Pons (tissue), 1 donor: ENCODE data around the gene IKZF4.
A peak's percentile ranks its signal among the peaks of the same experiment; 100 is the strongest.
"Not testable (repeated sequence)": the region's sequence is repeated elsewhere in the genome, so short reads cannot be mapped to it uniquely, and the experiment has no call there.

ENCODE experiments used
- DNase-seq: peaks from one replicate; pipeline ENCODE4 v3.0.0-alpha.2; 2016; ENCODE audit warnings: low spot score

IKZF4 gene

GRCh38 chr12:56020423-56021184, at the start of gene IKZF4:
IKZF4 (plus strand) TSS chr12:56021043; CDS start chr12:56021494, 451 bp downstream.
- DNase-seq: peak; percentile 42

DNA sequence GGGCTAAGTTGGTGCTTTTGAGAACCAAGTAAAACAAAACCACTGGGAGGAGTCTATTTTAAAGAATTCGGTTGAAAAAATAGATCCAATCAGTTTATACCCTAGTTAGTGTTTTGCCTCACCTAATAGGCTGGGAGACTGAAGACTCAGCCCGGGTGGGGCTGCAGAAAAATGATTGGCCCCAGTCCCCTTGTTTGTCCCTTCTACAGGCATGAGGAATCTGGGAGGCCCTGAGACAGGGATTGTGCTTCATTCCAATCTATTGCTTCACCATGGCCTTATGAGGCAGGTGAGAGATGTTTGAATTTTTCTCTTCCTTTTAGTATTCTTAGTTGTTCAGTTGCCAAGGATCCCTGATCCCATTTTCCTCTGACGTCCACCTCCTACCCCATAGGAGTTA, 48.8 kb upstream of the IKZF4 start:
- DNase-seq: peak; percentile 22

GRCh38 chr12:55972456-55972855, 48.4 kb upstream of the IKZF4 start:
- no peak for DNase-seq

- no peak for DNase-seq
Measured at GRCh38 chr12:55972911-55973598, 47.8 kb upstream of the IKZF4 start.

- peak; percentile 100 for DNase-seq
Measured at GRCh38 chr12:55973599-55974307, 47.1 kb upstream of the IKZF4 start, which contains the start of gene RAB5B. RAB5B (plus strand) TSS chr12:55974078; CDS start chr12:55986961, 12,883 bp downstream.

GRCh38 chr12:55974308-55974730, 46.5 kb upstream of the IKZF4 start:
- DNase-seq: peak; percentile 34

- no peak for DNase-seq
Measured at GRCh38 chr12:55978393-55978792, 42.5 kb upstream of the IKZF4 start.

DNA sequence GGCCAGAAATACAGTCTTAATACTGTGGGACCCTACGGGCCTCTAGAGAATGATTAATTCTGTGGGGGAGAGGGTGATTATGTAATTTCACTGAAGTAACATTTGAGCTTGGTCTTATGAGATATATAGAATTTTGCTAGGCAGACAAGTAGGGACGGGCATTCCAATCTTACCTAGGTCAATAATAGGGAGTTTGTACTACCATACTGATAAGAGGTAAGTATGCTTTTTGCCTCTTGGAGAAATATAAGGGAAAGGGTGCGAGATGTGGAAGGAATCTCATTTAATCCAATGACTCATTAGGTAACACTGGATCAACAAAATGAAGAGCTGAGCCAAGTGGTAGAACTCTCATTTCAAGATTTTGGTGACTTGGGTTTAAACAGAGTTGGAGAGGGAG, 41.8 kb upstream of the IKZF4 start:
- DNase-seq: no peak

DNA sequence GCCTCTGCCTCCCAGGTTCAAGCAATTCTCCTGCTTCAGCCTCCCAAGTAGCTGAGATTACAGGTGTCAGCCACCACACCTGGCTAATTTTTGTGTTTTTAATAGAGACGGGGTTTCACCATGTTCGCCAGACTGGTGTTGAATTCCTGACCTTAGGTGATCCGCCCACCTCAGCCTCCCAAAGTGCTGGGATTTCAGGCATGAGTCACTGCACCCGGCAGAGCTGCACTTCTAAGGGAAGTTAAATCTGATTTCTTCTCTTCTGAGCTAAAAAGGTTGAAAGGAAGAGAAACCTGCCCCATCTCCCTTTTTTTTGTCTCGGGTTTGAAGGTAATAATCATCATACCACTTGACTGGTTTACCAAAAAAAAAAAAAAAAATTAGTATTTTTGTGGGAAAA, 39.0 kb upstream of the IKZF4 start:
- not testable (repeated sequence) for DNase-seq

GRCh38 chr12:55982319-55982936, 38.4 kb upstream of the IKZF4 start:
- DNase-seq: no peak

DNA sequence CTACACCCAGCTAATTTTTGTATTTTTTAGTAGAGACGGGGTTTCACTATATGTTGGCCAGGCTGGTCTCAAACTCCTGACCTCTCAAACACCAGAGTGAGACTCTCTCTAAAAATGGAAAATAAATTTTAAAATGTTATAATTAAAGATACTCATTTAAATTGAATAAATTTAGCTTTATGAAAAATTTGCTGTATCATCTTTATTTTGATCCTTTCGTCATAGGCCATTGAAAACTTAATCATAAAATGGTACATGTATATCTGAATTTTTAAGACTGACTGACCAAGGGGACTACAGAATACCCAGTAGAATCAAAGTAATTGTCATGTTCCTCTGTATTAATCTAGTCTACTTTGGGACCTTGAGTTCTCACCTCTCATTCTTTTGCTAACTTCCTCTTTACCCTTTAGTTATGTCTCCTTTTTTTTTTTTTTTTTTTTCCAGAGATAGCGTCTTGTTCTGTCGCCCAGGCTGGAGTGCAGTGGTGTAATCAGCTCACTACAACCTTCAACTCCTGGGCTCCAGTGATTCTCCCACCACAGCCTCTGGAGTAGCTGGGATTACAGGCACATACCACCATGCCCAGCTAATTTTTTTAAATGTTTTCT, 37.5 kb upstream of the IKZF4 start:
- no peak for DNase-seq

DNA sequence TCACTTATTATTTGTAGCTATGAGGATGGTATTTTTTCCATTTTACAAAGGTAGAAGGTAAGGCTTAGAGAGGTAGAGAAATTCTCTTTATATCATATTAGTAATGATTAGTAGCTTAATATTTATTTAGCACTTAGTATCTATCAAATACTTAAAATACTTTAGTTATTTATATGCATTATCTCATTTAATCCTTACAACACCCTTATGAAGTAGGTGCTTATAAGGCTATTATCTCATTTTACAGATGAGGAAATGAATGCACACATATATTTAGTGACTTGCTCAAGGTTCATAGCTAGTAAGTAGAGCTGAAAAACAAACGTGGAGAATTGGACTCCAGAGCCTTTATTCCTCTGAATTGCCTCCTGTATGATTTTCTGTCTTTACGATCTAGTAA, 36.0 kb upstream of the IKZF4 start:
- DNase-seq: no peak

DNA sequence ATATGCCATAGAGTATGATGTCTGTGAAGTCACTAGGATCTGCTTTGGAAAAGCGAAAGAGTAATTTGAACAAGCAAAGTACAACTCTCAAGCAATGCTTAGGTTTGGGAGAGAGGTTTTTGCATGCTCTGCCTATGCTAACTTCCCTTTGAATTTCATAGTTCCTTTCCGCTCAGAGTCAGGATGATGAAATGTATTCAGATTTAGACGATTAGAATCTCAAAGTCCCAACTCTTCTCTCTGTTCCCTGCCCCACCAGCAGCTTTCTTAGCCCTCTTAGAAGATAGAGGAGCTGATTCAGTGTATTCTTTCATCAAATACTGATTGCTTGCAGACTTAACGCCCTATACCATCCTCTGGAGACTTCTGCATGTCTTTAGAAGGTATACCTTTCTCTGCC, 35.5 kb upstream of the IKZF4 start:
- no peak for DNase-seq

GRCh38 chr12:55985976-55986375, 34.9 kb upstream of the IKZF4 start:
- DNase-seq: not testable (repeated sequence)

- no peak for DNase-seq
Measured at GRCh38 chr12:55991110-55991509, 29.7 kb upstream of the IKZF4 start.

GRCh38 chr12:55993230-55993853, 27.5 kb upstream of the IKZF4 start:
- no peak for DNase-seq

GRCh38 chr12:55995366-55995765, 25.5 kb upstream of the IKZF4 start:
- DNase-seq: no peak

DNA sequence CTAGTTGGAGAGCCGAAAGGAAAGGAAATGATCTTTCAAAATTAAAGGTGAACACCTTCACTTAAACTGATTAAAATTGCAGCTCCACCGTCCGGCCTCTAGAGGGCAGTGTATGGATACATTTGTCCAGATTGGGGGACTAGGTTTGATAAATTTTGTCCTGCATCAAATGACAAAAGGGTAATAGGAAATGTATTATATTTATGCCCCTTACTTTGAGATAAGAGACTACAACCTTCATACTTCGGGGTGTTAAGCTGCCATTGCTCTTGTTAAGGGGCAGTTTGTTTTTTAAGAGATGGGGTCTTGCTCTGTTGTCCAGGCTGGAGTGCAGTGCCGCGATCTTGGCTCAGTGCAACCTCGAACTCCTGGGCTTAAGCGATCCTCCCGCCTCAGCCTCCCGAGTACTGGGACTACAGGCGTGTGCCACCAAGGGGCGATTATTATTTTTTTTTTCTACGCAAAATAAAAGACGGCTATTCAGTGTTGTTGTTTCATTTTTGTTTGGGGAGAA, 24.6 kb upstream of the IKZF4 start:
- DNase-seq: peak; percentile 83

GRCh38 chr12:55996715-55997534, 23.9 kb upstream of the IKZF4 start, which contains the start of gene SUOX:
SUOX (plus strand) TSS chr12:55997276; CDS start chr12:56002222, 4,946 bp downstream.
- DNase-seq: peak; percentile 99

DNA sequence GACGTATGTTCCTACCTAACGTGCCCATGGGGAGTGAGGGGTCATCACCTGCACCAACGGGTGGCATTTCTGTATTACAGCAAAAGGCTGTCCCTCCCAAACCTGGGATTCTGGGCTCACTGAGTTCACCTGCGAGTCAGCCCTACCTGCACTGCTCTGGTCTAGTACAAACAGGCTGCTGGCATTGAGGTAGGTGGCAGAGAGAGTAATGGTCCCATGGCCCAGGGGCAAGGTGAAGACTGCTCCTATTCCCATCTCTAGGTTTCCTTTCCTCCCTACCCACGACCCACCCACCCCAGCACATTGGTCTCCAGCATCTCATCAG, 23.3 kb upstream of the IKZF4 start:
- DNase-seq: no peak
